Measurements from ENCODE around the gene CCDC160.
"Not testable (repeated sequence)": the region's sequence is repeated elsewhere in the genome, so short reads cannot be mapped to it uniquely, and the experiment has no call there.

Gene CCDC160

DNA sequence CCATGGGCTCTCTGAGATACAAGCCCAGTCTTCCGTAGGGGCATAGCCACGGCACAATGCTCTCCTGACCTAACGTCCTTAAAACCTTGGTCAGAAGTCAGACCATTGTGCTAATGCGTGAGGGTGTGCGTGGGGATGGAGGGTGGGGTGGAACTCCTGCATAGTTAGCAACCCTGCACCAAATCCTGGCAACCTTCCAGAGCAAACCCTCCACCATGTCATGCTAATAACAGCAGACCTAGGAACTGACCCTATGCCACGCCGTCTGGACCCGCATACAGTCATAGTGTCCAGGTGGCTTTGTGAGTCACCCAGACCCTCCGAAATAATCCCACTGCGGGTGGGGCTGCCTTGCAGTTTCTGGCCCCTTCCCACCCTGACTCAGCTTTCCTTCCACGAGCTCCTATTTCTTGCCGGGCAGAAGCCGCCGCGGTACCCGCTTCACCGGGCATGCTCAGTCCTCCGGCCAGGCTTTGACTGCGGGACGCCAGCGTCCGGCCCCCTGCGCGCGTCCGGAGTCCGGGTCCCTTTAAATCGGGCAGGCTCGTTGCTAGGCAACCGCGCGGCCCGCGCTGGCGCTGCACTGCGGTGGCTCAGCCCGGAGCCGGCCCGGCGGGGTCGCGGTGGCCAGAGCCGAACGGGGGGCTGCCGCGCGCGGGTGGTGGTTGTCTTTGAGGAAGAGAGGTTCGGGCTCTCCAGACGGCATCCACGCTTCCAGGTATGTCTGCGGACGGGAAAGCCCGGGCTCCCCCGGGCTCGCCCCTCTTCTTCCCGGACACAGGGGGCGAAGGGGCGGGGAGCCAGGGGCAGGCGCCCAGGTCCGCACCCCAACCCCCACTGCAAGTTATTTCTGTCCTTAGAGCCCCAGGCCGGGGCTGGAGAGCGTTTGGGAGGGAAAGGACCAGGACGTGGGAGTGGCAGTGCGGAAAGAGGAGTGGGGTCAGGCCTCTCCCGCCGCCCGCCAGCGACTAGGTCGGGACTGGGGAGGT is at the start of gene CCDC160:
CCDC160 (plus strand) TSS at position 557 of the 989 bp plus-strand sequence. CDS start 7,619 bp downstream, outside the sequence.
- DNase-seq (peak; percentile 7 to 13), ATAC-seq (no peak)
- Mint-ChIP-seq H3K4me1 (peaks cover 13% of the 10 kb centered on the region), H3K27ac (no peak within 1 kb of the TSS), H3K4me3 (peak within 1 kb of the TSS; percentile 70 to 73), H3K27me3 (peaks cover 5% of the 10 kb centered on the region), H3K9me3 (no peaks in the 10 kb centered on the region)

DNA sequence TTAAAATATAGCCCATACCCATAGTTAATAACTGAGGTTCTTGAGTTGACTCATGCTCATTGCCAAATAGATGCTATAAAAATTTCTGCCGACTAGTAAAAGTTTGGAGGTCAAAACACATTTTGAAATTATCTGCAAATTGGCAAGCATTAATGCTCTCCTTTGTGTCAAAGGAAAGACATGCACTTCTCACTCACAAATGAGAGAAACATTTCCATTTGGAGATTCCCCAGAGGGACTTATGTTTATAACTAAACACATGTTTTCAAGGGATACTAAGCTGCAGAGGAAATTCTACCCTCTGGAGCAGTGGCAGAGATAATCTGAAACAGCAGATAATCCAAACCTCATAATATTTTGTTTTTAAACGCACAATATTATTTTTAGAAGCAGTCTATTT is 45.7 kb upstream of the CCDC160 start:
- H3K9me3 Mint-ChIP-seq: no peaks in the 10 kb centered on the region
- ATAC-seq (no peak), DNase-seq (no peak)
- no peaks in the 10 kb centered on the region for H3K27me3 Mint-ChIP-seq
- H3K4me3 Mint-ChIP-seq: no peak overlapping the region
- peaks cover 11% of the 10 kb centered on the region for H3K4me1 Mint-ChIP-seq
- H3K27ac Mint-ChIP-seq: no peak overlapping the region

GRCh38 chrX:134194915-134195314 is 42.1 kb upstream of the CCDC160 start:
- Mint-ChIP-seq H3K4me3 (no peak overlapping the region), H3K4me1 (peaks cover 5% of the 10 kb centered on the region), H3K9me3 (no peaks in the 10 kb centered on the region), H3K27me3 (no peaks in the 10 kb centered on the region), H3K27ac (no peak overlapping the region)
- ATAC-seq (no peak), DNase-seq (no peak)

- Mint-ChIP-seq H3K4me1 (no peaks in the 10 kb centered on the region), H3K9me3 (no peaks in the 10 kb centered on the region), H3K4me3 (no peak overlapping the region), H3K27me3 (no peaks in the 10 kb centered on the region), H3K27ac (no peak overlapping the region)
- DNase-seq (no peak), ATAC-seq (no peak)
These were observed 34.4 kb upstream of the CCDC160 start for GRCh38 chrX:134202561-134202960.

GRCh38 chrX:134206221-134206620 is 30.8 kb upstream of the CCDC160 start:
- Mint-ChIP-seq H3K9me3 (peaks cover 5 to 8% of the 10 kb centered on the region in 2 donors), H3K27me3 (no peaks in the 10 kb centered on the region), H3K4me1 (no peaks in the 10 kb centered on the region), H3K27ac (no peak overlapping the region), H3K4me3 (no peak overlapping the region)
- DNase-seq: no peak
- ATAC-seq: no peak

DNA sequence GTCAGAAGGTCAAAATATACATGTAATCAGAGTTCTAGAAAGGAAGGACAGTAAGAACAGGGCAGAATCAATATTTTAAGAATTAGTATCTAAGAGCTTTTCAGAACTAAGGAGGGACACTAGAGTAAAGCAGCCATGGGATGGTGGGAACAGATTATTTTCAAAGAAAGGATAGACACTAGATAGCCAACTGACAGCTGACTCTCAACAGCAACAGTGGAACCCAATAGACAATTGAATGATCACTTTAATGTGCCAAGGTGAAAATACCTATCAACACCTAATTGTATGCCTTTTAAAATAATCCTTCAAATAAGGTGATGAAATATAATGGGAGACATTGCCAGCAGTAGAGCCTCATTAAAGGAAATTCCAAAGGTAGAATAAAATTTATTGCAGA is 26.5 kb upstream of the CCDC160 start:
- H3K9me3 Mint-ChIP-seq: peaks cover 5 to 8% of the 10 kb centered on the region in 2 donors
- no peaks in the 10 kb centered on the region for H3K27me3 Mint-ChIP-seq
- no peak overlapping the region for H3K4me3 Mint-ChIP-seq
- no peak overlapping the region for H3K27ac Mint-ChIP-seq
- no peaks in the 10 kb centered on the region for H3K4me1 Mint-ChIP-seq
- ATAC-seq (no peak), DNase-seq (no peak)

- Mint-ChIP-seq H3K4me1 (peaks cover 6% of the 10 kb centered on the region), H3K4me3 (no peak overlapping the region), H3K27ac (no peak overlapping the region), H3K9me3 (no peaks in the 10 kb centered on the region), H3K27me3 (peaks cover 5% of the 10 kb centered on the region)
- ATAC-seq: no peak
- no peak for DNase-seq
These were observed 1.7 kb upstream of the CCDC160 start for GRCh38 chrX:134235236-134235635.

DNA sequence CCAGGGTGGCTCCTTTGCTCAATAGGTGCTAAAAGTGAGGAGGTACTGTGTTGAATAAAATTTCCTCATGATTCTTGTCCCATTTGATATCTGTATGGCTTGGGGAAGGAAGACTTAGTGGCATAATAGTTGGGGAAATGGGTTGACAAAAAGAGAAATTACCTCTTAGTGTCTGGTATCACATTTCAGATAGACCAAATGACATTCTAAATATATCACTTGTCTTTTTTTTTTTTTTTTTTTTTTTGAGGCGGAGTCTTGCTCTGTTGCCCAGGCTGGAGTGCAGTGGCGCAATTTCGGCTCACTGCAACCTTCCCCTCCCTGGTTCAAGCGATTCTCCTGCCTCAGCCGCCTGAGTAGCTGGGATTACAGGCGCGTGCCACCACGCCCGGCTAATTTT is 1.2 kb downstream of the CCDC160 start:
- ATAC-seq: not testable (repeated sequence)

GRCh38 chrX:134239016-134239415 is 2.0 kb downstream of the CCDC160 start:
- no peak for ATAC-seq
- H3K9me3 Mint-ChIP-seq: no peaks in the 10 kb centered on the region
- H3K27me3 Mint-ChIP-seq: peaks cover 5% of the 10 kb centered on the region
- no peak overlapping the region for H3K27ac Mint-ChIP-seq
- H3K4me1 Mint-ChIP-seq: peaks cover 23% of the 10 kb centered on the region
- H3K4me3 Mint-ChIP-seq: no peak overlapping the region
- DNase-seq: no peak

More for the DNA sequence above, 1.2 kb downstream of the CCDC160 start:
- H3K27me3 Mint-ChIP-seq, H3K27ac Mint-ChIP-seq, H3K4me3 Mint-ChIP-seq, H3K9me3 Mint-ChIP-seq, DNase-seq: not testable (repeated sequence)
- peaks cover 23% of the 10 kb centered on the region for H3K4me1 Mint-ChIP-seq

DNA sequence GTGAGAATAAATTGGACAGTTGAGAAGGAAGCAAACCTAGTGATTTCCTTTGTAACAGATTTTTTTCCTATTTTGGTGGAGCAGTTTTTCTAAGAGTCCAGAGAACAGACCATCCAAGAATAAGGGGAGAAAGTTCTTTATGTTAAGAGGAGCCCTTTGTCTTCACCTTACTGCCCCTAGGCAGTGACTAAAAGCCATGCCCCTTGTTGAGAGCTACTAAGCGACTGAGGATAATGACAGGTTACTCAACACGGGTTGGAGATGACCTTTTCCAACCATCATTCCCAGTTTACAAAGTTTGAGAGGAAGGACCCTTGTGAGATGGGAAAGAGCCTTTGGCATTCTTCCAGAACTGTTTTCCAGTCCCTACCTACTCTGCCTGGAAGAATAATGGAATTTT is 3.2 kb downstream of the CCDC160 start:
- Mint-ChIP-seq H3K9me3 (no peaks in the 10 kb centered on the region), H3K4me3 (no peak overlapping the region), H3K27ac (no peak overlapping the region), H3K4me1 (peaks cover 23% of the 10 kb centered on the region), H3K27me3 (peaks cover 15% of the 10 kb centered on the region)
- DNase-seq (no peak), ATAC-seq (no peak)

GRCh38 chrX:134241960-134242619 is 5.1 kb downstream of the CCDC160 start:
- Mint-ChIP-seq H3K4me3 (peak overlapping the region in 1 of 2 donors; percentile 29), H3K4me1 (peaks cover 23% of the 10 kb centered on the region), H3K9me3 (no peaks in the 10 kb centered on the region), H3K27me3 (peaks cover 17% of the 10 kb centered on the region), H3K27ac (no peak overlapping the region)
- ATAC-seq: no peak
- no peak for DNase-seq

DNA sequence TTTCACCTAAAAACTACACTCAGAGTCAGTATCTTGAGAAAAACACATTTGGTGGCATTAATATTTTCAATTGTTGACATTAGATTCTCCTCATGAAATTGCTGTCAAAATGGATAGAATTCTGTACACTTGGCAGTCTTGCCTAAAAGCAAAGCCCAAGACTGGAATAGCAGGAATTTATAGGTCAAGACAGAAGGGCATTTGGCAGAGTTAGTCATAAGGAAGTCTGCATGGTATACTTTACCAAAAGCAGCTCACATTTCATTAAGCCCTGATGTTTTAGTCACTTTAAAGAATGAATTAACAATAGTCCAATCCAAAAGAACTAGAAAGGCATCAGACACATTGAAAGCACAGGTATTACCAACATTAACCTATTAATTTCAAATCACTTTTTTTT is 7.1 kb downstream of the CCDC160 start:
- Mint-ChIP-seq H3K27me3 (peaks cover 17% of the 10 kb centered on the region), H3K27ac (no peak overlapping the region), H3K9me3 (no peaks in the 10 kb centered on the region), H3K4me3 (no peak overlapping the region), H3K4me1 (peaks cover 23% of the 10 kb centered on the region)
- no peak for ATAC-seq
- no peak for DNase-seq

DNA sequence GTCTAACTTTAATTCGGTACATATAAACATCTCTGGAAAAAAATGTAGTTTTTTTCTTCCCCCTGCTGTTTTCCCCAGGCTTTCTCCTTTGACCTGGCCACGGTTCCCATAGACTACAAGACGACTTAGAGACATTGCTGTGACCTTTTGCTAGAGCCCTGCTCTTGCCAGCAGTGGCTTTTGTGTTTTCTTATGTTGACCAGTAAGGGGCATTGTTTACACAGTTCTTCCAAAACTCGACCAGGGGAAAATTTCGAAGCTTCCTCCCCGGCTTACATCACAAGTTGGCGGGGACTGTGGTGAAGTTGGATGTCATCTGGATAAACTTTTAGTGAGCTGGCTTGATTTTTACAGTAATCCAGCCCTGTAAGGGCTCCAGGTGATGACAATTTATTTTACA is 9.3 kb downstream of the CCDC160 start:
- H3K27me3 Mint-ChIP-seq: peaks cover 12% of the 10 kb centered on the region
- no peak for ATAC-seq
- H3K4me3 Mint-ChIP-seq: no peak overlapping the region
- no peak for DNase-seq
- H3K4me1 Mint-ChIP-seq: peaks cover 16% of the 10 kb centered on the region
- no peaks in the 10 kb centered on the region for H3K9me3 Mint-ChIP-seq
- H3K27ac Mint-ChIP-seq: no peak overlapping the region

DNA sequence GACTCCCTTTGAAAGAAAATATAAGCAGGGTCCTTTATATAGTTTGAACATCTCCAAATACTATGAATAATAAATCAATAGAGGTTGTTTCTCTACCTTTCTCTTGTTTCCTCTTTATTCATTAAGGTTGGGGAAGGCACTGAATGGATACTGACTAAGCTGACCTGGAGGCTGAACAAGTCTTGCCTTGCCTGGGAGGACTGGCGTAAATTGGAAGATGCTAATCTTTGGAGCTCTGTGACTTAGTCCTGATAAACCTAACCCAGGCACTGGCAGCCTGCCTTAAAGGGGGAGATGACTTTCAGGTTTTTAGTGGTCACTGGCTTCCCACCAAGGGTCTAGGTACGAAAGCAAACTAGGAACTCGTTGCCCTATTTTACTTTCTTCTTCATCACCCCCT is 10.5 kb downstream of the CCDC160 start:
- Mint-ChIP-seq H3K27me3 (peaks cover 12% of the 10 kb centered on the region), H3K4me1 (peaks cover 4% of the 10 kb centered on the region), H3K9me3 (no peaks in the 10 kb centered on the region), H3K27ac (no peak overlapping the region), H3K4me3 (no peak overlapping the region)
- no peak for DNase-seq
- no peak for ATAC-seq

- no peak overlapping the region for H3K4me3 Mint-ChIP-seq
- ATAC-seq (no peak), DNase-seq (no peak)
- H3K4me1 Mint-ChIP-seq: peaks cover 7% of the 10 kb centered on the region
- H3K27ac Mint-ChIP-seq: no peak overlapping the region
- H3K27me3 Mint-ChIP-seq: peaks cover 12% of the 10 kb centered on the region
- no peaks in the 10 kb centered on the region for H3K9me3 Mint-ChIP-seq
These were observed 12.3 kb downstream of the CCDC160 start for GRCh38 chrX:134249241-134249640.

- Mint-ChIP-seq H3K27me3 (no peaks in the 10 kb centered on the region), H3K27ac (no peak overlapping the region), H3K4me3 (no peak overlapping the region), H3K4me1 (peaks cover 9% of the 10 kb centered on the region), H3K9me3 (no peaks in the 10 kb centered on the region)
- ATAC-seq (no peak), DNase-seq (no peak)
These were observed 14.3 kb downstream of the CCDC160 start for GRCh38 chrX:134251241-134251640.

Measured in stimulated activated naive CD8-positive, alpha-beta T cell treated with anti-CD3 and anti-CD28 coated beads, Interleukin-15, amount 100 ng/mL, for 72 hours (primary cell).